ENCODE results near the gene KLF14. TPM values are rescaled to one million over a fixed set of nuclear protein-coding genes. Genes with fewer than 3 reads are reported as not detected.

Gene KLF14
- total RNA-seq, 1 experiment from 2014 or later, result not detected

DNA sequence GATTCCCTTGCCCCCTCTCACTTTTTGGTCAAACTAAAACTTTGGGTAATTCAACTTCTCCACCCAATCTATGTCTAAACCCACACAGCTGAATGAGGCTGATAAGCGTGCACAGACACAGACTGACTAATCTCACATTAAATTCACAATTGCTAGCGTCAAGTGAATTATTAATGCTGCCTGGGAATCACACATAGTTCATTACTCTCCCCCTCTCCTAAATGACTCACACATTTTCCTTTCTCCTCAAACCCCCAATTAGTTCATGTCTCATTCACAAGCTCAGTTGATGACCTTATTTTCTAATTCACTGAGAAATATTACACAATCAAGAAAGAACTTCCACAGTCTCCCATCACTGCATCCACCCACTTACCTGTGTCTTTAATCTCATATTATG lies 14.5 kb downstream of the KLF14 start:
- Mint-ChIP-seq H3K9me3 (ENCODE audit: unreplicated experiment) (no peaks in the 10 kb centered on the region), H3K27ac (ENCODE audit: unreplicated experiment) (no peak overlapping the region), H3K4me3 (ENCODE audit: unreplicated experiment) (no peak overlapping the region), H3K27me3 (ENCODE audit: insufficient read depth, unreplicated experiment) (no peaks in the 10 kb centered on the region), H3K36me3 (ENCODE audit: insufficient read depth, unreplicated experiment) (no peaks in the 10 kb centered on the region), H3K4me1 (ENCODE audit: low read depth, unreplicated experiment) (no peaks in the 10 kb centered on the region)
- ChIA-PET CTCF (no interaction called here), POLR2A (no interaction called here)
- no peak for TF ChIP-seq CTCF (IDR thresholded peaks at IDR 0.05; ENCODE audit: insufficient read depth in 1 of 2, low read depth in 1 of 2, low read length in 1 of 2, severe bottlenecking in 1 of 2, unreplicated experiment in 1 of 2)
- no peaks in the 10 kb centered on the region for H3K9me3 ChIP-seq
- no peak overlapping the region for H3K4me3 ChIP-seq (ENCODE audit: low read depth, low read length)
- DNase-seq, result no peak
- H3K27me3 ChIP-seq (replicated peaks; ENCODE audit: control insufficient read depth, insufficient read depth, low read length), result no peaks in the 10 kb centered on the region; the same call in 1 of the 2 replicates
- H3K4me1 ChIP-seq, result no peaks in the 10 kb centered on the region
- intact Hi-C loops (cut with micrococcal nuclease; ENCODE audit: unreplicated experiment), result no loop called here
- H3K36me3 ChIP-seq (ENCODE audit: control insufficient read depth, insufficient read depth, low read length), result no peaks in the 10 kb centered on the region
- BruUV-seq (replicated peaks), result no TSS peak

DNA sequence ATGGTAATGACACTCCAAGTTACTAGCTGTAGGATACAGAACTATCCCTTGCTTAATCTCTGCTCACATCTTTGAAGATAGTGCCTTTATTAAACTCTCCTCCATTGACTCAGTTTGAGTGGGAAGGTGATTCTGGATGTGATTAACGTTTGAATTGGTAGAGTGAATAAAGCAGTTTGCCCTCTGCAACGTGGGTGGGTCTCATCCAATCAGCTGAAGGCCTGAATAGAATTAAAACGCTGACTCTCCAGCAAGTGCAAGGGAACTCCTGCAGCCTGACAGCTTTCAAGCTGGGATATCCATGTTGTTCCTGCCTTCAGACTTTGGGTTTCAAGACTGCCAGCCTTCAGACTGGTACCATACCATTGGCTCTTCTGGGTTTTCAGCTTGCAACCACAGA lies 21.6 kb downstream of the KLF14 start:
- H3K27me3 ChIP-seq (replicated peaks; ENCODE audit: control insufficient read depth, insufficient read depth, low read length), result no peaks in the 10 kb centered on the region; the same call in 1 of the 2 replicates
- H3K4me3 ChIP-seq (ENCODE audit: low read depth, low read length), result no peak overlapping the region
- H3K4me3 Mint-ChIP-seq (ENCODE audit: unreplicated experiment), result no peak overlapping the region
- no peaks in the 10 kb centered on the region for H3K27me3 Mint-ChIP-seq (ENCODE audit: insufficient read depth, unreplicated experiment)
- no TSS peak for BruUV-seq (replicated peaks)
- intact Hi-C loops (cut with micrococcal nuclease; ENCODE audit: unreplicated experiment), result no loop called here
- ChIA-PET CTCF (no interaction called here), POLR2A (no interaction called here)
- no peak for TF ChIP-seq CTCF (IDR thresholded peaks at IDR 0.05; ENCODE audit: insufficient read depth in 1 of 2, low read depth in 1 of 2, low read length in 1 of 2, severe bottlenecking in 1 of 2, unreplicated experiment in 1 of 2)
- no peak overlapping the region for H3K27ac Mint-ChIP-seq (ENCODE audit: unreplicated experiment)
- no peaks in the 10 kb centered on the region for H3K9me3 ChIP-seq
- no peak for DNase-seq
- no peaks in the 10 kb centered on the region for H3K4me1 Mint-ChIP-seq (ENCODE audit: low read depth, unreplicated experiment)
- H3K9me3 Mint-ChIP-seq (ENCODE audit: unreplicated experiment), result peaks cover 3% of the 10 kb centered on the region
- no peaks in the 10 kb centered on the region for H3K36me3 Mint-ChIP-seq (ENCODE audit: insufficient read depth, unreplicated experiment)
- H3K36me3 ChIP-seq (ENCODE audit: control insufficient read depth, insufficient read depth, low read length), result no peaks in the 10 kb centered on the region
- H3K4me1 ChIP-seq, result no peaks in the 10 kb centered on the region

GRCh38 chr7:130708766-130709165 lies 25.2 kb downstream of the KLF14 start:
- intact Hi-C loops (cut with micrococcal nuclease; ENCODE audit: unreplicated experiment), result no loop called here
- ChIA-PET CTCF (no interaction called here), POLR2A (no interaction called here)
- Mint-ChIP-seq H3K4me1 (ENCODE audit: low read depth, unreplicated experiment) (no peaks in the 10 kb centered on the region), H3K36me3 (ENCODE audit: insufficient read depth, unreplicated experiment) (no peaks in the 10 kb centered on the region), H3K27ac (ENCODE audit: unreplicated experiment) (no peak overlapping the region), H3K4me3 (ENCODE audit: unreplicated experiment) (no peak overlapping the region), H3K27me3 (ENCODE audit: insufficient read depth, unreplicated experiment) (peaks cover 9% of the 10 kb centered on the region), H3K9me3 (ENCODE audit: unreplicated experiment) (peaks cover 22% of the 10 kb centered on the region)
- Histone ChIP-seq H3K27me3 (replicated peaks; ENCODE audit: control insufficient read depth, insufficient read depth, low read length) (no peaks in the 10 kb centered on the region; the same call in 1 of the 2 replicates), H3K9me3 (no peaks in the 10 kb centered on the region), H3K36me3 (ENCODE audit: control insufficient read depth, insufficient read depth, low read length) (no peaks in the 10 kb centered on the region), H3K4me1 (no peaks in the 10 kb centered on the region), H3K4me3 (ENCODE audit: low read depth, low read length) (no peak overlapping the region)
- TF ChIP-seq CTCF (IDR thresholded peaks at IDR 0.05; ENCODE audit: insufficient read depth in 1 of 2, low read depth in 1 of 2, low read length in 1 of 2, severe bottlenecking in 1 of 2, unreplicated experiment in 1 of 2), result no peak
- BruUV-seq (replicated peaks), result no TSS peak
- DNase-seq, result no peak

Data from Caco-2 (cell line).